Measurements from ENCODE around the gene LRCH1.
A peak's percentile ranks its signal among the peaks of the same experiment; 100 is the strongest.

LRCH1 gene

GRCh38 chr13:46535002-46535401, 18.0 kb upstream of the LRCH1 start:
- no peak for DNase-seq

- DNase-seq: no peak
Observed at GRCh38 chr13:46535825-46536224, 17.1 kb upstream of the LRCH1 start.

- DNase-seq: no peak
Observed at GRCh38 chr13:46536341-46536740, 16.6 kb upstream of the LRCH1 start.

GRCh38 chr13:46539231-46539630, 13.7 kb upstream of the LRCH1 start:
- no peak for DNase-seq

- no peak for DNase-seq
Observed at GRCh38 chr13:46541210-46541609, 11.8 kb upstream of the LRCH1 start.

GRCh38 chr13:46542833-46543232, 10.1 kb upstream of the LRCH1 start:
- DNase-seq: no peak

- DNase-seq: no peak
Observed at GRCh38 chr13:46543287-46543686, 9.7 kb upstream of the LRCH1 start.

- DNase-seq: no peak
Observed at GRCh38 chr13:46544208-46544607, 8.8 kb upstream of the LRCH1 start.

- DNase-seq: no peak
Observed at GRCh38 chr13:46544811-46545210, 8.2 kb upstream of the LRCH1 start.

- no peak for DNase-seq
Observed at GRCh38 chr13:46546084-46546768, 6.7 kb upstream of the LRCH1 start.

- DNase-seq: no peak
Observed at GRCh38 chr13:46550822-46551221, 2.1 kb upstream of the LRCH1 start.

GRCh38 chr13:46551410-46552302, 1.3 kb upstream of the LRCH1 start:
- DNase-seq: peak; percentile 64

GRCh38 chr13:46552303-46552682, 677 bp upstream of the LRCH1 start:
- DNase-seq: no peak

- no peak for DNase-seq
Observed at GRCh38 chr13:46553521-46553885, 533 bp downstream of the LRCH1 start.

GRCh38 chr13:46553886-46554858, 1.2 kb downstream of the LRCH1 start:
- DNase-seq: peak; percentile 56

- DNase-seq: no peak
Observed at GRCh38 chr13:46554951-46555350, 2.0 kb downstream of the LRCH1 start.

- no peak for DNase-seq
Observed at GRCh38 chr13:46555722-46556417, 2.9 kb downstream of the LRCH1 start.

- DNase-seq: no peak
Observed at GRCh38 chr13:46556418-46556779, 3.4 kb downstream of the LRCH1 start.

- DNase-seq: no peak
Observed at GRCh38 chr13:46559272-46559805, 6.4 kb downstream of the LRCH1 start.

- DNase-seq: no peak
Observed at GRCh38 chr13:46560778-46561177, 7.8 kb downstream of the LRCH1 start.

GRCh38 chr13:46561286-46561685, 8.3 kb downstream of the LRCH1 start:
- no peak for DNase-seq

GRCh38 chr13:46561691-46562090, 8.7 kb downstream of the LRCH1 start:
- DNase-seq: no peak
